Measurements from ENCODE around the gene LILRA5.
"Not testable (repeated sequence)": the region's sequence is repeated elsewhere in the genome, so short reads cannot be mapped to it uniquely, and the experiment has no call there.

The LILRA5 gene

DNA sequence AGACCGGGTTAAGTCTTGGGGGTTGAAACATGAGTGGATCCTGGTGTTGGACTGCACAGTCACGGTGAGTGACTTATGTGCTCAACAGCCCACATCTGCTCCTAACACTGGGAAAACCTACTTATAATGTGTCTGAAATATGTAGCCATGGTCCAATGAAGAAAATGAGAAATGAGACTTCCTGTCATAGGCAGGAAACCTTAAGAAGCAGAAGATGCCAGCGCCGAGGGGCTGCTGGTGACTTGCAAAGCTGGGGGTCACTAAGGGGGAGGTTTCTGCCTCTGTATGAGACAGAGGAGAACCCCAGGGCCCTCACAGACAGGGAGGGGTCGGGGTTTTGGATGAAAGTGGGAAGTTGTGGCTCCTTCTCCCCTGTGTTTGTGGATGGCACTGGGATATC is 40.8 kb downstream of the LILRA5 start:
- not testable (repeated sequence) for DNase-seq

DNA sequence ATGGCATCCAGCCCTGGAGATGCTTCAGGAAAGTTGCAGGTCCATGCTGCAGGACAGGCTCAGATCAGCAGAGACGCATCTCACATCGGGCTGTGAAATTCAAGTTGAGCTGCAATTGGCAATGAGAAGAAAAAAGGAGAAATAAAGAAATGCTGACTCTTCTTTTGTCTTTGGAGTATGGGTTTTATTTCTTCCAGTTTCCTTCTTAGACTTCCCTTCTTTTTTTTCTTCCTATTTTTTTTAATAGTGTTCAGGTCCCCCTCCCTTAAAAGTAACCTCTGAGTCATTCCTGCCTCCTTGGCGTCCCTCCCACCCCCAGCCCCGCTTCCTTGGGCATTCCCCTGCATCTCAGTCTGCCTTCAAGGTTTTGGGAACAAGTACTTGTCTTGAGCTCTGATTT is 41.4 kb downstream of the LILRA5 start:
- DNase-seq: not testable (repeated sequence)

DNA sequence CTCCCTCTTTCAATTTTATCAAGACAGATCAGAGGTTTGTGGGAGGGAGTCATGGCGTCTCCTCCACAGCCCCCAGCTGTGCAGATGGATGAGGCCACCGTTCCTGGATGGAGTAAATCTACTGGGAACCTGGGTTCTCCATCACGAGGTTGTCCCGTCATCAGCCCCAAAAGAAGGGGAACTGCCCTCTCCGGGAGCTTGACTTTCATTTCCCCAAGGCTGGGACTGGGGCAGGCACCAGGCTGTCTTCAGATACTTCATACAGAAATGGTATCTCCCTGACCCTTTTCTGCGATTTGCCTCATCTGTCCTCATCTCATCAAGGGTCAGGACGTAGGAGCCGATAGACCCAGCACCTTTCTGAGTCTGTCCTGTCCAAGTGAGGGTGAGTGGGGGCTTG is 41.9 kb downstream of the LILRA5 start:
- no peak for DNase-seq

DNA sequence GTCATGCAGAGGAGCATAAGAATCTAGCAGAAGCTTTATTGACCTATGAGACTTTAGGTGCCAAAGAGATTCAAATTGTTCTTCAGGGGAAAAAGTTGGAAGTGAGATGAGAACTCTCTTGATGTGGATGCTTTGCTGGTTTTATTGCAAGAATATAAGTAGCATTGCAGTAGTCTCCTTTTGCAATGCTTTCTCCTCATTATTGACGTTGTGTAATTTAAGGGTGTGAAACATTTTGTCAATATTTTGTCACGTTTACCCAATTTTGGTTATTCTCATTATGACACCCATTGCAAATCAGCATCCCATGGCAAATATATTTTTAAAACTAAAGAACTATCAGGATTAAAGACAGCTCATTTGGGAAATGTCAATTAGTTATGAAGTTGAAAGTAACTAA is 44.0 kb downstream of the LILRA5 start:
- no peak for DNase-seq

DNA sequence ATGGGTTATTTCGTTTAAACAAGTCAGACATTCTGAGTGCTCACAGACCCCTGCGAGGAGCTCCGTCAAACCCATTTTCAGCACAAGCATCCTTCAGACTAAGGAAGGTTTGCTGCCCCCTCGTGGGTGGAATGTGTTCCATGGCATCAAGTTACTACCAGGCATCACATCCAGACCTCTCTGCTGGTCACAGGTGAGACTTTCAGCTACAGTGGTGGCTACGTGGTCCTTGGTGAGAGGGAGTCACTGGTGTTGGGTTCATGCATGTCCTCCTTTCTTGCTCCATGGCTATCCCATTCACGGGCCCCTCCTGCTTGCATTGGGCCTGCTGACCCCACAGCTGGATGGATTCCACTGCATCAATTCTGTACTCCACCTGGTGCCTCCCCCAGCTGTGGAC is 46.8 kb downstream of the LILRA5 start:
- DNase-seq: peak; percentile 70

DNA sequence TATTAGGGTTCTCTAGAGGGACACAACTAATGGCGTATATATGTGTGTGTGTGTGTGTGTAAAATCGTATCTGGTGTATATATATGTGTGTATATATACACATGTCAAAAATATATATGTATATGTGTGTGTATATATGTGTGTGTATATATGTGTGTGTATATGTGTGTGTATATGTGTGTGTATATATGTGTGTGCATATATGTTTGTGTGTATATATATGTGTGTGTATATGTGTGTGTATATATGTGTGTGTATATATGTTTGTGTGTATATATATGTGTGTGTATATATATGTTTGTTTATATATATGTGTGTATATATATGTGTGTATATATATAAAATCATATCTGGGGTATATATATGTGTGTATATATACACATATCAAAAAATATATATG is 50.5 kb downstream of the LILRA5 start:
- no peak for DNase-seq

DNA sequence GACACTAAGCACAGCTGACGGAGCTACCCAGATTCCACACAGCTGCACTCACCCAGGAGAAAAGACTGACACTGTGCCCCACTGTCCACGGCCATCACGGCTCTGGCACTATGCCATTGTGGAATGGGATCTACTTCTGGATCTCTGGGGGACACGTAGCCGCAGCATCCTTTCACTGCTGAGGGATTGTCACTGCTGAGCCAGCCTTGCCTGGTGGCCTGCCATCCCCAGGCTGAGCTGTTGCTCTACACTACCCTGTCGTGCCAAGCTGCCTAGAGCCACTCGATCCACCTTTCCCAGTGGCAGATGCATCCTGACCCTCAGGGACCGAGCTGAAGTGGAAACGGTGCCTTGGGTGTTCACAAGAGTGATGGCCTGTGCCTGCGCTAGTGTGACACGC is 50.9 kb downstream of the LILRA5 start:
- DNase-seq: no peak

DNA sequence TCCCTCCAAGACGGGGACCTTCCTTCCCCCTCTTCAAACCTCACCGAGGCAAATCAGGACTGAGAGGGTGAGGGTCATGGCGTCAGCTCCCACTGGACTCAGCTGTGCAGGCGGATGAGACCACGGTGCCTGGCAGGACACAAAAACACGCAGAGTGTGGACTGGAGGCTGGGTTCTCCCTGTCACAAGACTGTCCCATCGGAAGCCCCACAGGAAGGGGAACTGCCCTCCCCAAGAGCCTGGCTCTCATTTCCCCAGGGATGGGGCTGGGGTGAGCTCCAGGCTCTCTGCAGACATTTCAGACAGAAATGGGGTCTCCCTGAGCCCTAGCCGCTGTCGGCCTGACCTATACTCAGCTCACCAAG is 55.9 kb downstream of the LILRA5 start, which contains the start of gene LILRB5:
Gene LILRB5 (minus strand): TSS at position 158 of the 365 bp plus-strand sequence. CDS start 80 bp downstream, at position 78.
- DNase-seq: no peak

Measured in activated CD4-positive, alpha-beta T cell treated with anti-CD3 and anti-CD28 coated beads, Interleukin-10, Interleukin-2, amounts not matched to agents 100 ng/mL and 50 ng/mL, durations not matched to agents 16 hours and 8 hours (primary cell).